ENCODE measurements around the gene IL21R. TPM values are rescaled to one million over a fixed set of nuclear protein-coding genes. Genes with fewer than 3 reads are reported as not detected.

IL21R gene
- total and polyA plus RNA-seq, 10 of the 15 experiments (the other 5 are each of a cell fraction or from before 2014, with no cell fraction given) = 5.3 to 138 (median 82.5) TPM

DNA sequence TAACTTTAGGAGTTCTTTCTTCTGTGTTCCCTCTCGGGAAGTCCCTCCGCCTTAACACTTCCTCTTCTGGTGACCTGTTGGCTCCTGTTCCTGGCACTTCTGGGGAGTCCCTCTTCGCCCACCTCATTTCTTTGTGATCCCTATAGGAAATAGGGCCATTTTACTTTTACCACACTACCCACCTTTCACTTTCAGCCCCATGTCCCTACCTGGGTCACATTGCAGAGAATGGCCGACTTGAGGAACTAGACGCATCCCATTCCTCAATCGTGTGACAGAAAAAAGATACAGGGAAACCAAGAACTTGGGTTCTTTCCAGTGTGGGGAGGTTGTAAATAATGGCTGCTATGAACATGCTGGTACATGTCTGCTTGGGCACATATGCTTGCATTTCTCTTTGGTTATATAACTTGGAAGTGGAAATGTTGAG lies 6.6 kb downstream of the IL21R start (continued):
- TF ChIP-seq ZBTB33 (IDR thresholded peaks at IDR 0.05) (no peak), ZBTB40 (IDR thresholded peaks at IDR 0.05; ENCODE audit: borderline replicate concordance) (no peak), IKZF1 (conservative IDR thresholded peaks at IDR 0.05) (peak; percentile 99), TCF12 (IDR thresholded peaks at IDR 0.05; ENCODE audit: low read depth, low read length) (0 out of 2 replicates have a peak, but pooled peaks have one; percentile 4), MEF2A (IDR thresholded peaks at IDR 0.05; ENCODE audit: insufficient read depth, low read depth, low read length) (0 out of 2 replicates have a peak, but pooled peaks have one; percentile 40), CUX1 (IDR thresholded peaks at IDR 0.05; ENCODE audit: insufficient replicate concordance, low read depth, low read length) (no peak), MYC (IDR thresholded peaks at IDR 0.05; ENCODE audit: insufficient read depth, insufficient read length, insufficient replicate concordance, low read length, severe bottlenecking) (no peak), SIN3A (IDR thresholded peaks at IDR 0.05; ENCODE audit: low read depth, low read length) (no peak), SMC3 (IDR thresholded peaks at IDR 0.05; ENCODE audit: borderline replicate concordance, low read length) (no peak), CREM (IDR thresholded peaks at IDR 0.05; ENCODE audit: low read depth) (peak; percentile 68)
- TF ChIP-seq, protein P1, sequence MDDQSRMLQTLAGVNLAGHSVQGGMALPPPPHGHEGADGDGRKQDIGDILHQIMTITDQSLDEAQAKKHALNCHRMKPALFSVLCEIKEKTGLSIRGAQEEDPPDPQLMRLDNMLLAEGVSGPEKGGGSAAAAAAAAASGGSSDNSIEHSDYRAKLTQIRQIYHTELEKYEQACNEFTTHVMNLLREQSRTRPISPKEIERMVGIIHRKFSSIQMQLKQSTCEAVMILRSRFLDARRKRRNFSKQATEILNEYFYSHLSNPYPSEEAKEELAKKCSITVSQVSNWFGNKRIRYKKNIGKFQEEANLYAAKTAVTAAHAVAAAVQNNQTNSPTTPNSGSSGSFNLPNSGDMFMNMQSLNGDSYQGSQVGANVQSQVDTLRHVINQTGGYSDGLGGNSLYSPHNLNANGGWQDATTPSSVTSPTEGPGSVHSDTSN (IDR thresholded peaks at IDR 0.05; ENCODE audit: insufficient replicate concordance, low read depth, low read length) = no peak
- TF ChIP-seq, protein P2, sequence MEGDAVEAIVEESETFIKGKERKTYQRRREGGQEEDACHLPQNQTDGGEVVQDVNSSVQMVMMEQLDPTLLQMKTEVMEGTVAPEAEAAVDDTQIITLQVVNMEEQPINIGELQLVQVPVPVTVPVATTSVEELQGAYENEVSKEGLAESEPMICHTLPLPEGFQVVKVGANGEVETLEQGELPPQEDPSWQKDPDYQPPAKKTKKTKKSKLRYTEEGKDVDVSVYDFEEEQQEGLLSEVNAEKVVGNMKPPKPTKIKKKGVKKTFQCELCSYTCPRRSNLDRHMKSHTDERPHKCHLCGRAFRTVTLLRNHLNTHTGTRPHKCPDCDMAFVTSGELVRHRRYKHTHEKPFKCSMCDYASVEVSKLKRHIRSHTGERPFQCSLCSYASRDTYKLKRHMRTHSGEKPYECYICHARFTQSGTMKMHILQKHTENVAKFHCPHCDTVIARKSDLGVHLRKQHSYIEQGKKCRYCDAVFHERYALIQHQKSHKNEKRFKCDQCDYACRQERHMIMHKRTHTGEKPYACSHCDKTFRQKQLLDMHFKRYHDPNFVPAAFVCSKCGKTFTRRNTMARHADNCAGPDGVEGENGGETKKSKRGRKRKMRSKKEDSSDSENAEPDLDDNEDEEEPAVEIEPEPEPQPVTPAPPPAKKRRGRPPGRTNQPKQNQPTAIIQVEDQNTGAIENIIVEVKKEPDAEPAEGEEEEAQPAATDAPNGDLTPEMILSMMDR (IDR thresholded peaks at IDR 0.05 in 2 of 3, conservative IDR thresholded peaks at IDR 0.05 in 1 of 3; ENCODE audit: control insufficient read depth in 2 of 3, extremely low read depth in 1 of 3, insufficient read depth in 1 of 3, low read depth in 3 of 3, low read length in 3 of 3) = no peak
- TF ChIP-seq, protein P3, sequence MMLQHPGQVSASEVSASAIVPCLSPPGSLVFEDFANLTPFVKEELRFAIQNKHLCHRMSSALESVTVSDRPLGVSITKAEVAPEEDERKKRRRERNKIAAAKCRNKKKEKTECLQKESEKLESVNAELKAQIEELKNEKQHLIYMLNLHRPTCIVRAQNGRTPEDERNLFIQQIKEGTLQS (IDR thresholded peaks at IDR 0.05; ENCODE audit: borderline replicate concordance, extremely low read depth, low read depth, low read length) = no peak
